Measurements from ENCODE around the gene DIS3L2.

Gene DIS3L2

GRCh38 chr2:231920366-231920765 is 41.1 kb upstream of the DIS3L2 start:
- no peak for DNase-seq (ENCODE audit: low read depth)
- H3K4me3 ChIP-seq (replicated peaks; ENCODE audit: low read depth, low read length): no peak overlapping the region
- TF ChIP-seq CTCF (IDR thresholded peaks at IDR 0.05; ENCODE audit: low read length, missing control alignments): no peak

GRCh38 chr2:231920795-231921194 is 40.7 kb upstream of the DIS3L2 start:
- H3K4me3 ChIP-seq (replicated peaks; ENCODE audit: low read depth, low read length): no peak overlapping the region
- no peak for DNase-seq (ENCODE audit: low read depth)
- TF ChIP-seq CTCF (IDR thresholded peaks at IDR 0.05; ENCODE audit: low read length, missing control alignments): no peak

- no peak for DNase-seq (ENCODE audit: low read depth)
- no peak overlapping the region for H3K4me3 ChIP-seq (replicated peaks; ENCODE audit: low read depth, low read length)
- TF ChIP-seq CTCF (IDR thresholded peaks at IDR 0.05; ENCODE audit: low read length, missing control alignments): no peak
These were observed 39.1 kb upstream of the DIS3L2 start for GRCh38 chr2:231922311-231923009.

- DNase-seq (ENCODE audit: low read depth): no peak
- H3K4me3 ChIP-seq (replicated peaks; ENCODE audit: low read depth, low read length): no peak overlapping the region
- no peak for TF ChIP-seq CTCF (IDR thresholded peaks at IDR 0.05; ENCODE audit: low read length, missing control alignments)
These were observed 38.5 kb upstream of the DIS3L2 start for GRCh38 chr2:231923010-231923344.

GRCh38 chr2:231923951-231924888 is 37.3 kb upstream of the DIS3L2 start:
- H3K4me3 ChIP-seq (replicated peaks; ENCODE audit: low read depth, low read length): no peak overlapping the region
- DNase-seq (ENCODE audit: low read depth): no peak
- TF ChIP-seq CTCF (IDR thresholded peaks at IDR 0.05; ENCODE audit: low read length, missing control alignments): no peak

GRCh38 chr2:231924889-231925275 is 36.6 kb upstream of the DIS3L2 start:
- DNase-seq (ENCODE audit: low read depth): no peak
- no peak for TF ChIP-seq CTCF (IDR thresholded peaks at IDR 0.05; ENCODE audit: low read length, missing control alignments)
- H3K4me3 ChIP-seq (replicated peaks; ENCODE audit: low read depth, low read length): no peak overlapping the region
